Tibial nerve (tissue), 4 donors: ENCODE measurements around the gene SLC16A10. TPM values are rescaled to one million over a fixed set of nuclear protein-coding genes. Genes with fewer than 3 reads are reported as not detected.

Source experiments
- DNase-seq, 2 donors: peaks; one replicate each; pipeline ENCODE4 v3.0.0-alpha.2; 2019; ENCODE audit warnings: low spot score in 2 of 2
- H3K27ac ChIP-seq, 4 donors: fragments of 200-600 bp; sonication (generic) in 3 of 4; one replicate each; pipeline ENCODE4 v1.5.1; 2017 to 2019; ENCODE audit warnings: mild to moderate bottlenecking in 1 of 4
- H3K27me3 ChIP-seq, 2 donors: fragments of 200-600 bp; sonication (generic) in 1 of 2; one replicate each; pipeline versions ENCODE4 v1.5.1 to v1.6.0; 2017 to 2019
- H3K36me3 ChIP-seq, 3 donors: fragments of 200-600 bp; sonication (generic); one replicate each; pipeline ENCODE4 v1.5.1; 2018 to 2019
- H3K4me1 ChIP-seq, 4 donors: fragments of 200-600 bp; sonication (generic) in 3 of 4; one replicate each; pipeline ENCODE4 v1.5.1; 2017 to 2019
- H3K4me3 ChIP-seq, 4 donors: fragments of 200-600 bp; sonication (generic) in 3 of 4; one replicate each; pipeline ENCODE4 v1.5.1; 2017 to 2019; ENCODE audit warnings: mild to moderate bottlenecking in 1 of 4, moderate library complexity in 1 of 4
- H3K9me3 ChIP-seq, 4 donors: fragments of 200-600 bp; sonication (generic) in 3 of 4; one replicate each; pipeline ENCODE4 v1.5.1; 2017 to 2019
- CTCF ChIP-seq, 5 experiments: fragments of 200-600 bp in 3 of 5; fragments of 450-650 bp in 2 of 5; sonication (generic) in 3 of 5; IDR thresholded peaks; one replicate each; pipeline ENCODE4 v1.5.1; 2016 to 2019; ENCODE audit warnings: antibody characterized with exemption in 5 of 5, mild to moderate bottlenecking in 3 of 5, moderate library complexity in 2 of 5
- EP300 ChIP-seq, 2 donors: sonication (generic); formaldehyde crosslinking; IDR thresholded peaks; one replicate each; pipeline ENCODE4 v1.6.1; 2017; ENCODE audit warnings: antibody characterized with exemption in 2 of 2, mild to moderate bottlenecking in 1 of 2
- POLR2A ChIP-seq, 2 donors: fragments of 450-650 bp; IDR thresholded peaks; one replicate each; pipeline ENCODE4 v1.6.1; 2017; ENCODE audit warnings: antibody characterized with exemption in 2 of 2, mild to moderate bottlenecking in 2 of 2, moderate library complexity in 2 of 2
- WGBS, 2 donors: methylation state at CpG; one replicate each; pipeline ENCODE4 v1.1.5; 2018; 5-methylcytosine and 5-hydroxymethylcytosine counted together
- total RNA-seq, 4 donors: library from RNA; depleted of rRNA; stranded (reverse); fragments of >200 nt; gene quantifications; one replicate each; pipeline ENCODE4 v1.1.0, GENCODE V29; 2016

The SLC16A10 gene
- total RNA-seq, 4 donors from 2014 or later, result 0.20 to 32.7 (median 1.3) TPM

GRCh38 chr6:111113336-111114086 is 26.2 kb downstream of the SLC16A10 start:
- TF ChIP-seq POLR2A (IDR thresholded peaks at IDR 0.05), result peak in 1 of 2 donors; percentile 14
- no peak for TF ChIP-seq CTCF (IDR thresholded peaks at IDR 0.05)
- peak in 1 of 2 donors; percentile 12 for TF ChIP-seq EP300 (IDR thresholded peaks at IDR 0.05)
- WGBS, 2 donors, result 41% methylated on average over 7 of the region's 7 CpGs

GRCh38 chr6:111114087-111114443 is 26.8 kb downstream of the SLC16A10 start:
- H3K36me3 ChIP-seq, result no peaks in the 10 kb centered on the region
- H3K4me3 ChIP-seq, result no peak overlapping the region
- peak overlapping the region in 2 of 4 donors; percentile 49 to 51 for H3K27ac ChIP-seq
- no peaks in the 10 kb centered on the region for H3K4me1 ChIP-seq
- DNase-seq, result no peak
- TF ChIP-seq EP300 (IDR thresholded peaks at IDR 0.05), result no peak
- TF ChIP-seq CTCF (IDR thresholded peaks at IDR 0.05), result no peak
- no peaks in the 10 kb centered on the region for H3K27me3 ChIP-seq
- no peaks in the 10 kb centered on the region for H3K9me3 ChIP-seq
- 57 to 65% methylated on average over 2 of the region's 2 CpGs for WGBS, 2 donors

More at GRCh38 chr6:111113336-111114086, 26.2 kb downstream of the SLC16A10 start:
- H3K9me3 ChIP-seq, result no peaks in the 10 kb centered on the region
- H3K4me3 ChIP-seq, result no peak overlapping the region
- peak overlapping the region in 2 of 4 donors; percentile 49 to 51 for H3K27ac ChIP-seq
- H3K36me3 ChIP-seq, result no peaks in the 10 kb centered on the region
- no peaks in the 10 kb centered on the region for H3K27me3 ChIP-seq
- H3K4me1 ChIP-seq, result no peaks in the 10 kb centered on the region
- peak in 1 of 2 donors; percentile 14 for DNase-seq

GRCh38 chr6:111114482-111114881 is 27.2 kb downstream of the SLC16A10 start:
- H3K36me3 ChIP-seq, result no peaks in the 10 kb centered on the region
- no peak for TF ChIP-seq POLR2A (IDR thresholded peaks at IDR 0.05)
- no peak for TF ChIP-seq CTCF (IDR thresholded peaks at IDR 0.05)
- TF ChIP-seq EP300 (IDR thresholded peaks at IDR 0.05), result no peak
- no peak for DNase-seq
- H3K27me3 ChIP-seq, result no peaks in the 10 kb centered on the region
- peaks cover 0 to 2% (median 0%) of the 10 kb centered on the region in 4 donors for H3K9me3 ChIP-seq
- no peak overlapping the region for H3K4me3 ChIP-seq
- no peaks in the 10 kb centered on the region for H3K4me1 ChIP-seq
- peak overlapping the region in 1 of 4 donors; percentile 28 for H3K27ac ChIP-seq
- WGBS, 2 donors, result 81 to 90% methylated on average over 1 of the region's 1 CpG

GRCh38 chr6:111118826-111119225 is 31.5 kb downstream of the SLC16A10 start:
- 88 to 93% methylated on average over 2 of the region's 2 CpGs for WGBS, 2 donors
- no peak for DNase-seq
- Histone ChIP-seq H3K9me3 (peaks cover 0 to 4% (median 0%) of the 10 kb centered on the region in 4 donors), H3K36me3 (no peaks in the 10 kb centered on the region), H3K4me3 (no peak overlapping the region), H3K27me3 (no peaks in the 10 kb centered on the region), H3K27ac (no peak overlapping the region), H3K4me1 (no peaks in the 10 kb centered on the region)
- TF ChIP-seq POLR2A (IDR thresholded peaks at IDR 0.05) (no peak), EP300 (IDR thresholded peaks at IDR 0.05) (no peak), CTCF (IDR thresholded peaks at IDR 0.05) (no peak)

- no peaks in the 10 kb centered on the region for H3K36me3 ChIP-seq
- H3K9me3 ChIP-seq, result peaks cover 0 to 4% (median 0%) of the 10 kb centered on the region in 4 donors
- no peak overlapping the region for H3K27ac ChIP-seq
- no peaks in the 10 kb centered on the region for H3K27me3 ChIP-seq
- TF ChIP-seq EP300 (IDR thresholded peaks at IDR 0.05), result peak; percentile 50 to 57
- no peak for TF ChIP-seq CTCF (IDR thresholded peaks at IDR 0.05)
- no peaks in the 10 kb centered on the region for H3K4me1 ChIP-seq
- WGBS, 2 donors, result 74 to 82% methylated on average over 2 of the region's 2 CpGs
- H3K4me3 ChIP-seq, result no peak overlapping the region
- no peak for DNase-seq
Observed at GRCh38 chr6:111119571-111120329, 32.4 kb downstream of the SLC16A10 start.
